Colonic mucosa (tissue), 4 donors: ENCODE measurements around the gene DIP2C. TPM values are rescaled to one million over a fixed set of nuclear protein-coding genes. Genes with fewer than 3 reads are reported as not detected.

ENCODE experiments used
- DNase-seq: peaks from one replicate; pipeline ENCODE4 v3.0.0-alpha.2; 2020
- H3K27ac ChIP-seq: fragments of 200-600 bp; one replicate; pipeline ENCODE4 v1.8.0; 2021
- H3K27me3 ChIP-seq: fragments of 200-600 bp; one replicate; pipeline ENCODE4 v1.8.0; 2021
- H3K36me3 ChIP-seq: fragments of 200-600 bp; one replicate; pipeline ENCODE4 v1.8.0; 2021
- H3K4me1 ChIP-seq: fragments of 200-600 bp; one replicate; pipeline ENCODE4 v1.8.0; 2021; ENCODE audit warnings: mild to moderate bottlenecking
- H3K4me3 ChIP-seq: fragments of 200-600 bp; one replicate; pipeline ENCODE4 v1.8.0; 2021
- H3K9ac ChIP-seq, 2 donors: one replicate each; pipeline ENCODE4 v1.7.0; 2013; ENCODE audit warnings: control low read depth in 2 of 2, low read depth in 2 of 2, low read length in 2 of 2
- H3K9me3 ChIP-seq: fragments of 200-600 bp; one replicate; pipeline ENCODE4 v1.8.0; 2021
- CTCF ChIP-seq: fragments of 200-600 bp; IDR thresholded peaks from one replicate; pipeline ENCODE4 v1.8.0; 2022; ENCODE audit warnings: antibody characterized with exemption, mild to moderate bottlenecking
- intact Hi-C: fragments of 100-400 bp; cut with DNase I; formaldehyde crosslinking; loops from one replicate; pipeline ENCODE4 v1.14.1; 2022
- total RNA-seq, 2 donors: library from RNA; stranded (reverse); fragmentation: NEBNext Ultra II Directional in 1 of 2; extraction: Animal tissue kit (Norgen Biotek cat#: 25700) in 1 of 2; gene quantifications; one replicate each; pipeline ENCODE4 v1.2.1, GENCODE V29; 2021
- donor health status: healthy.
- donor health status: DM: no; HTN: no; CAD: no.
- donor health status: DM: no; HTN: no; CAD: no.

The DIP2C gene
- total RNA-seq, 2 donors from 2014 or later = 7.6 to 11.2 TPM

GRCh38 chr10:476455-476780 is 213.1 kb downstream of the DIP2C start:
- intact Hi-C loops = no loop called here

GRCh38 chr10:475709-476454 is 213.6 kb downstream of the DIP2C start:
- Histone ChIP-seq H3K27me3 (no peaks in the 10 kb centered on the region), H3K4me3 (no peak overlapping the region), H3K9me3 (no peaks in the 10 kb centered on the region), H3K9ac (no peak overlapping the region), H3K36me3 (no peaks in the 10 kb centered on the region), H3K4me1 (no peaks in the 10 kb centered on the region), H3K27ac (no peak overlapping the region)
- TF ChIP-seq CTCF = no peak
- no peak for DNase-seq
- intact Hi-C loops = no loop called here

More at GRCh38 chr10:476455-476780, 213.1 kb downstream of the DIP2C start:
- Histone ChIP-seq H3K4me1 (no peaks in the 10 kb centered on the region), H3K27ac (no peak overlapping the region), H3K27me3 (no peaks in the 10 kb centered on the region), H3K36me3 (no peaks in the 10 kb centered on the region), H3K9me3 (no peaks in the 10 kb centered on the region), H3K9ac (no peak overlapping the region), H3K4me3 (no peak overlapping the region)
- no peak for DNase-seq
- TF ChIP-seq CTCF = no peak

GRCh38 chr10:474946-475345 is 214.5 kb downstream of the DIP2C start:
- Histone ChIP-seq H3K27me3 (no peaks in the 10 kb centered on the region), H3K27ac (no peak overlapping the region), H3K9me3 (no peaks in the 10 kb centered on the region), H3K4me3 (no peak overlapping the region), H3K9ac (no peak overlapping the region), H3K36me3 (no peaks in the 10 kb centered on the region), H3K4me1 (no peaks in the 10 kb centered on the region)
- no peak for TF ChIP-seq CTCF
- no peak for DNase-seq
- intact Hi-C loops = no loop called here

- DNase-seq = no peak
- no peak for TF ChIP-seq CTCF
- no peaks in the 10 kb centered on the region for H3K27me3 ChIP-seq
- H3K4me1 ChIP-seq = no peaks in the 10 kb centered on the region
- no peak overlapping the region for H3K9ac ChIP-seq
- no peak overlapping the region for H3K4me3 ChIP-seq
- no peak overlapping the region for H3K27ac ChIP-seq
- H3K9me3 ChIP-seq = no peaks in the 10 kb centered on the region
- no peaks in the 10 kb centered on the region for H3K36me3 ChIP-seq
- intact Hi-C loops = no loop called here
Observed at GRCh38 chr10:474406-474805, 215.1 kb downstream of the DIP2C start.

- no peaks in the 10 kb centered on the region for H3K9me3 ChIP-seq
- TF ChIP-seq CTCF = no peak
- no peaks in the 10 kb centered on the region for H3K27me3 ChIP-seq
- DNase-seq = no peak
- H3K36me3 ChIP-seq = no peaks in the 10 kb centered on the region
- no peak overlapping the region for H3K27ac ChIP-seq
- intact Hi-C loops = no loop called here
- no peak overlapping the region for H3K9ac ChIP-seq
- no peak overlapping the region for H3K4me3 ChIP-seq
- H3K4me1 ChIP-seq = no peaks in the 10 kb centered on the region
Observed at GRCh38 chr10:472241-472910, 217.1 kb downstream of the DIP2C start.
